ENCODE results near the gene CAD.
"Not testable (repeated sequence)": the region's sequence is repeated elsewhere in the genome, so short reads cannot be mapped to it uniquely, and the experiment has no call there.

The CAD gene

DNA sequence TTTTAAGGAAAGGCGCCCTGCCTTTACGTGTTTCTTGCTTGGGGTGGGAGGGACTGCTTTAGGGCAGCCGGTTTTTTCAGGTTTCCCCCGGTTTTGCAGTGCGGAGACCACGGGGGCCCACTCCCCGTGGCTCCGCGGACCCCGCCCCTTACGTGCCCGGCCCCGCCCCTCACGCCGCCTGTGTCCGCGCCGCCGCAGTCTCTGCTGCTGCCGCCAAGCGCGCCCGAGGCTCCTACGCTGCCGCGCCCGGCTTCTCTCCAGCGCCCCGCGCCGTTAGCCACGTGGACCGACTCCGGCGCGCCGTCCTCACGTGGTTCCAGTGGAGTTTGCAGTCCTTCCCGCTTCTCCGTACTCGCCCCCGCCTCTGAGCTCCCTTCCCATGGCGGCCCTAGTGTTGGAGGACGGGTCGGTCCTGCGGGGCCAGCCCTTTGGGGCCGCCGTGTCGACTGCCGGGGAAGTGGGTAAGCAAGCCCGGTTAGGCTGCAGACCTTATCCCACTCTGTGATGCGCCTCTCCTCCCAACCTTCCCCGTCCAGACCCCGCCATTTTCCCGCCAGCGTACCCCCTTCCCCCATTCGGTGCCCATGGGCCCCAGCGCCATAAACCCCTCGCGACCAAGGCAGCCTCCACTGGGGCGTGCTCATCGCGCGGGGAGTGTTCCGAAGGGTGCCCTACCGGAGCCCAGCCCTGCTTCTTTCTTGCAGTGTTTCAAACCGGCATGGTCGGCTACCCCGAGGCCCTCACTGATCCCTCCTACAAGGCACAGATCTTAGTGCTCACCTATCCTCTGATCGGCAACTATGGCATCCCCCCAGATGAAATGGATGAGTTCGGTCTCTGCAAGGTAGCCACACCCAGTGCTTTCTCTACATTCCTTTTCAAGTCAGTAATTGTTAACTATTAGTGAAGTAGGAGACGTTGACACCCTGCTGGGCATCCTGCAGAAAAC is at the start of gene CAD:
Gene CAD (plus strand): TSS at position 197 of the 949 bp plus-strand sequence. CDS start 183 bp downstream, at position 380.
- peak; percentile 90 for DNase-seq

- DNase-seq: no peak
Measured at GRCh38 chr2:27170581-27171337, 46.4 kb upstream of the CAD start.

- DNase-seq: peak; percentile 21
Measured at GRCh38 chr2:27171351-27171848, 45.8 kb upstream of the CAD start.

DNA sequence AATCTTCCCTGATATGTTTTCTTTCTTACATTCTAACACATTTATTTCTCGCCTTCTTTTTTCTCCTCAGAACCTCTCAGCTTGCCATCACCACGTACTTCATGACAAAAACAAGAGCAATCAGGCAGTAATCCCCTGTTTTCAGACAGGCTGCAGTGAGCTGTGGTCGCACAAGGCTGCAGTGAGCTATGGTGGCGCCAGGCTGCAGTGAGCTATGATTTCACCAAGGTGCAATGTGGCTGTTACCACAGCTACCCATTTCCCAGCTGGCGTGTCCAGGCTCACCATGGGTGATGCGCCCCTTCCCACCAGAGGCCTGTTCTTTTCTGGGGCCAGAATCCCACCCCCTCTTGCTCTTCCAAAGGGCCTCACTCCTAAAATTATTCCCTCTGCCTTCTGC is 42.5 kb upstream of the CAD start:
- DNase-seq: peak; percentile 13

DNA sequence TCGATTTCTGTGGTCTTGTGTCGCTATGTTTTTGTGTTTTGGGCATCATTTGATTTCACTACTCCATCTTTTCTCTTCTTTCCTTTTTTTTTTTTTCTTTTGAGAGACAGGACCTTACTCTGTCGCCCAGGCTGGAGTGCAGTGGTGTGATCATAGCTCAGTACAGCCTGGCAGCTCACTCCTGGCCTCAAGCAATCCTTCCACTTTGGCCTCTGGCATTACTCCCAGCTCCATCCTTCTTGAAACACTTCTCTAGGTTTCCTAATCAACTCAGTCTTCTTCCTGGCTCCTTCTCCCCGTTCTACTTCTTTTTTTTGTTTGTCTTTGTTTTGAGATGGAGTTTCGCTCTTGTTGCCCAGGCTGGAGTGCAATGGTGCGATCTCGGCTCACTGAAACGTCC is 41.8 kb upstream of the CAD start:
- DNase-seq: no peak

DNA sequence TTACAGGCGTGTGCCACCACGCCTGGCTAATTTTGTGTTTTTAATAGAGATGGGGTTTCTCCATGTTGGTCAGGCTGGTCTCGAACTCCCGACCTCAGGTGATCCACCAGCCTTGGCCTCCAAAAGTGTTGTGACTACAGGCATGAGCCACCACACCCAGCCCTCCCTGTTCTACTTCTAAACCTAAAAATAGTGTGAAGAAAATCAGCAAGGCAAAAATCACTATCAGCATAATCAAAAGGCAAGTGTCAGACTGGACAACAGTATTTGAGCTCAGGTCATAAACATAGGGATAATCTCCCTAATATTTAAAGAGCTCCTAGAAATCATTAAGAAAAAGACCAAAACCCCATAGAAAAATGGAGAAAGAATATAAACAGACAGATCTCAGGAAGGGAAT is 41.4 kb upstream of the CAD start:
- DNase-seq: not testable (repeated sequence)

- no peak for DNase-seq
Measured at GRCh38 chr2:27177441-27178351, 39.5 kb upstream of the CAD start.

GRCh38 chr2:27178469-27178868 is 38.7 kb upstream of the CAD start:
- DNase-seq: no peak

- DNase-seq: no peak
Measured at GRCh38 chr2:27179344-27180000, 37.7 kb upstream of the CAD start.

- DNase-seq: no peak
Measured at GRCh38 chr2:27182346-27182745, 34.8 kb upstream of the CAD start.

GRCh38 chr2:27184115-27184514 is 33.1 kb upstream of the CAD start:
- no peak for DNase-seq

- no peak for DNase-seq
Measured at GRCh38 chr2:27185331-27186026, 31.7 kb upstream of the CAD start.

DNA sequence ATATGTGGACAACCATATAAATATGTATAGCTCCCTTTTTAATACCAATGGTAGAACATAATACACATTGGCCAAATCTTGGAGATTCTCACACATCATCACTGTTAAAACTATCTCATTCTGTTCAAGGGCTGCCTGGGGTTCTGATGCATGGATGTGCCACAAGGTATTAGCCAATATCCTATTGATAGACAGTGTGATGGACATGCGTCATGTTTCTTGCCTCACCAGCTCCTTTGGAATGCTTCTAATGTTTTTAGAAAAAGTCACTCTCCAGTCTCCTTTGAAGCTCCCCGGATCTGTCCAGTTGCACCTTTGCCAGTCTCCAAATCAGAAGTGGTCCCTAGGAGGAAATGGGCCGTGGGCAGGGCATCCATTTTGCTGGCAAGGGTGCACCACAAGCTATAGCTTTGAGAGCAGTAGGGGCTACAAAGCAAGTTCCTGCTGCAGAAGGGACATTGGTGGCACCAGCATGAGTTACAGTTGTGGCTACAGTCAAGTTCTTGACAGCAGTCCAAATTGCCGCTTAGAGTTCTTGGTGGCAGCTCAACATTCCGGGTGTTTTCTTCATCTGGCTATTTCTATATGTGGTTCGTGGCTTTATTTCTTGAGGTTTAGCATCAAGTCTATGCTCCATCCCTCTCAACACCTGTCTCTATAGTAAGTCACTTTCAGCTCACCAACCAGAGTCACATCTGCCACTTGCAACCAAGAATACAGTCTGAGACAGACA is 30.4 kb upstream of the CAD start:
- DNase-seq: no peak

GRCh38 chr2:27189989-27190388 is 27.2 kb upstream of the CAD start:
- no peak for DNase-seq

- peak; percentile 48 for DNase-seq
Measured at GRCh38 chr2:27191070-27191829, 25.9 kb upstream of the CAD start.

DNA sequence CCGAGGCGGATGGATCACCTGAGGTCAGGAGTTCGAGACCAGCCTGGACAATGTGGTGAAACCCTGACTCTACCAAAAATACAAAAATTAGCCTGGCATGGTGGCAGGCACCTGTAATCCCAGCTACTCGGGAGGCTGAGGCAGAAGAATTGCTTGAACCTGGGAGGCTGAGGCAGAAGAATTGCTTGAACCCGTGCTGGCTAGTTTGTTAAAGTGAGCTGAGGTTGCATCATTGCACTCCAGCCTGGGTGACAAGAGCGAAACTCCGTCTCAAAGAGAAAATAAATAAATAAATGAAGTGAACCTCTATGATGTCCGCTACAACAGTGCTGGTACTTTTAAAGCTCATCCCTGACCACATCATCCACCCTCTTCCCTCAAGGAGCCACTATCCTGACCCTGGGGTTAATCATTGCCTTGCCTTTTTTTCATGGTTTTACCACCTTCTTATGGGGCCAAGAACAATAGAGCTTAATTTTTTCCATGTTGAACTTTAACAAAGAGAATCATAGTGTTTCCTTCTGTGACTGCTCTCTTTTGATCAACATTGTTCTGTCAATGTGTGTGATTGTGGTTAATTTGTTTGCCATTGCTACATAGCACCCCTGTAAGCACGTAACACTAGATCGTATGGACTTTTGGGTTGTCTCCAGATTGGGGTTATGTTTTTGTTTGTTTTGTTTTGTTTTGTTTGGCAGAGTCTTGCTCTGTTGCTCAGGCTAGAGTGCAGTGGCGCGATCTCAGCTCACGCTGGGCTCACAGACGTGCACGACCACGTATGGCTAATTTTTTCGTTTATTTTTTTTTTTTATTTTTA is 22.4 kb upstream of the CAD start:
- peak; percentile 5 for DNase-seq

DNA sequence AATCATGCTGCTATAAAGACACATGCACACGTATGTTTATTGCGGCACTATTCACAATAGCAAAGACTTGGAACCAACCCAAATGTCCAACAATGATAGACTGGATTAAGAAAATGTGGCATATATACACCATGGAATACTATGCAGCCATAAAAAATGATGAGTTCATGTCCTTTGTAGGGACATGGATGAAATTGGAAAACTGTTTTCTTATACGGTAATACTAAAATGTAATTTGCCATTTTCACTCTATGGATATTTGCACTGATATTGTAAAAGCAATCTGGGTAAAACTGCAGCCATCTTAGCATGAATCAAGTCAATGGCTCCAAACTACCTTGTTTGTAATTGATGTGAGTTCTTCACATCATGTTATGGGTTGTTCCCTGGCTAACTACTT is 21.4 kb upstream of the CAD start:
- DNase-seq: not testable (repeated sequence)

DNA sequence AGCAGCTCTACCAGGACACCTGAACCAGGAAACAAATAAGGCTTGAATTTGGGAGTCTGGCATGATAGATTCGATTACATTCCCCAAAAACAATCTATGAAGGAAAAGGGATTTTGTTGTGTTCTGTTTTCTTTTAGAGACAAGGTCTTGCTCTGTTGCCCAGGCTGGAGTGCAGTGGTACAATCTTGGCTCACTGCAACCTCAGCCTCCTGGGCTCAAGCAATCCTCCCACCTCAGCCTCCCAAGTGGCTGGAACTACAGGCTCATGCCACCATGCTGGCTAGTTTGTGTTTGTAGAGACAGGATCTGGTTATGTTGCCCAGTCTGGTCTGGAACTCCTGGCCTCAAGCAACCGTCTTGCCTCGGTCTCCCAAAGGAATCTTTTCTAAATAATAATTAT is 19.1 kb upstream of the CAD start:
- not testable (repeated sequence) for DNase-seq

- DNase-seq: no peak
Measured at GRCh38 chr2:27198627-27199026, 18.5 kb upstream of the CAD start.
